NCI-H524 (cell line): ENCODE results near the gene ZNF550.
"Not testable (repeated sequence)": the region's sequence is repeated elsewhere in the genome, so short reads cannot be mapped to it uniquely, and the experiment has no call there.

ENCODE experiments used
- DNase-seq, 2 experiments: peaks; one replicate each; lab custom pipeline; 2025; lab: John Stamatoyannopoulos, UW

ZNF550 gene

GRCh38 chr19:57527136-57527881 is 32.4 kb downstream of the ZNF550 start, which contains the start of gene ZNF549:
Gene ZNF549, plus strand, starts transcription at chr19:57527356. Its CDS starts 218 bp downstream, at chr19:57527574.
- DNase-seq: peak; percentile 92 to 97

DNA sequence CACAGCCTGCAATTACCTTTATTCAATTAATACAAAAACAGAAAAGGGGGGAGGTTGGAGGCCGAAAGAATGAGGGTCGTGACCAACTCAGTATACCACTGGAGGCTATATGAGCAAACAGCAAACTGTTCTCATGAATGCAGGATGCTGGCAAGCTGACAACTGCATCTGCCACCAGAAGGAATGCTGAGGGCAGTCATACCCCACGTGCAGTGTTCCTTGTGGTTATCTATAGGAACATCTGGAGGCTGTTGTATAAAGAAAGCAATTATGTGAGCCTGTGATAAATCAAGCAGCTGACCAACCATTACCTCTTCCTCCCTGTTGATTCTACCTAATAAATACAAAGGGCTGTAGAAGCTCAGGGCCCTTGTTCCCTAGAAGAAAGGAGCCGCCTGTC is 41.6 kb downstream of the ZNF550 start:
- not testable (repeated sequence) for DNase-seq

DNA sequence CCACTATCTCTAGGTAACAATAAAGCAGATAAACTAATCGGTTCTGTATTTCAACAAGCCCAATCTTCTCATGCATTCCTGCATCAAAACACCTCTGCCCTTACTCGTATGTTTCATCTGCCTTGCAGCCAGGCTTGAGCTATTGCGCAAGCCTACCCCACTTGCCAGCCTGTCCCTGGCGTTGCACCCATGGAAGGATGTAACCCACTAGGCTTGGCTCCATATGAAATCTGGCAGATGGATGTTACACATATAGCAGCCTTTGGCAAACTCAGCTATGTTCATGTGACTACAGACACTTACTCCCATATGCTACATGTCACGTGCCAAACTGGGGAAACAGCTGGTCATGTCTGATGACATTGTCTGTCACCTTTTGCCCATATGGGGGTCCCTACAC is 44.4 kb downstream of the ZNF550 start:
- peak in 1 of 2 experiments; percentile 18 for DNase-seq

DNA sequence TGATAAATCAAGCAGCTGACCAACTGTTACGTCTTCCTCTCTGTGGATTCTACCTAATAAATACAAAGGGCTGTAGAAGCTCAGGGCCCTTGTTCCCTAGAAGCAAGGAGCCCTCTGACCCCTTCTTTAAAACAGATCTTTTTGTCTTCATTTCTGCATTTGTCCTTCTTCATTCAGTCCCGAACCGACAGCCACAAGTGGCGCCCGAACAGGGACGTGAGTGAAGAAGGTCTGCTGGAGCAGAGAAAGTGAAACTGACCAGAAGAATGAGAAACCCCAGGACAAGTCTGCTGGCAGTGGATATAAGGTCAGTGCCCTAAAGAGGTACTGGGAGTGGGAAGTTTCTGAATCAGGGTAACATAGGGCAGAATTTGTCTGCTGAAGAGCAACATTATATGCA is 46.8 kb downstream of the ZNF550 start:
- no peak for DNase-seq

- no peak for DNase-seq
Observed at GRCh38 chr19:57511484-57511883, 48.2 kb downstream of the ZNF550 start.

DNA sequence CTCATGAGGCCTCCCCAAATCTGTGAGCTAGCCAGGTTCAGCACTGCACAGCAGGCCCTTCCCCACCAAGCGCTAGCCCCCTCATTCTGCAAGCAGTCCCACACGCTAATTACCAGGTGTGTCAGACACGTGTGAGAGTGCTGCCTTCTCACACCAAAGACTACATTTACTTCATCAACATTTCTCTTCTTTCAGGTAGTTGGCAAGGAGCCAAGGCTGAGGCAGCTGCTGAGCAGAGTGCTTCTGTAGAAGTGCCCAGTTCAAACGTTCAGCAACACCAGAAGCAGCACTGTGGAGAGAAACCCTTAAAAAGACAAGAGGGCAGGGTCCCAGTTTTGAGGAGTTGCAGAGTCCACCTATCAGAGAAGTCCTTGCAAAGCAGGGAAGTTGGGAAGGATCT is 53.5 kb downstream of the ZNF550 start:
- no peak for DNase-seq

GRCh38 chr19:57500400-57500799 is 59.3 kb downstream of the ZNF550 start:
- DNase-seq: not testable (repeated sequence)

- DNase-seq: peak; percentile 87 to 96
Observed at GRCh38 chr19:57499680-57500395, 59.8 kb downstream of the ZNF550 start, which contains the start of gene ZNF773. Gene ZNF773, plus strand, starts transcription at chr19:57499938. Its CDS starts 143 bp downstream, at chr19:57500081.

DNA sequence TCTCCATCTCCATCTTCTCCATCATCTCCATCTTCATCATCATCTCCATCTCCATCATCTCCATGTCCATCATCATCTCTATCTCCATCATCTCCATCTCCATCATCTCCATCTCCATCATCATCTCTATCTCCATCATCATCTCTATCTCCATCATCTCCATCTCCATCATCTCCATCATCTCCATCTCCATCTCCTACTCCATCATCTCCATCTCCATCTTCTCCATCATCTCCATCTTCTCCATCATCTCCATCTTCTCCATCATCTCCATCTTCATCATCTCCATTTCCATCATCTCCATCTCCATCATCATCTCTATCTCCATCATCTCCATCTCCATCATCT is 60.4 kb downstream of the ZNF550 start:
- not testable (repeated sequence) for DNase-seq

- not testable (repeated sequence) for DNase-seq
Observed at GRCh38 chr19:57488299-57488644, 71.4 kb downstream of the ZNF550 start.

- DNase-seq: peak; percentile 76 to 91
Observed at GRCh38 chr19:57487477-57488298, 72.0 kb downstream of the ZNF550 start, which contains the start of gene ZNF419. Gene ZNF419, plus strand, starts transcription at chr19:57487750. Its CDS starts 201 bp downstream, at chr19:57487951.
